Measurements from ENCODE around the gene SPTLC3.

DNA sequence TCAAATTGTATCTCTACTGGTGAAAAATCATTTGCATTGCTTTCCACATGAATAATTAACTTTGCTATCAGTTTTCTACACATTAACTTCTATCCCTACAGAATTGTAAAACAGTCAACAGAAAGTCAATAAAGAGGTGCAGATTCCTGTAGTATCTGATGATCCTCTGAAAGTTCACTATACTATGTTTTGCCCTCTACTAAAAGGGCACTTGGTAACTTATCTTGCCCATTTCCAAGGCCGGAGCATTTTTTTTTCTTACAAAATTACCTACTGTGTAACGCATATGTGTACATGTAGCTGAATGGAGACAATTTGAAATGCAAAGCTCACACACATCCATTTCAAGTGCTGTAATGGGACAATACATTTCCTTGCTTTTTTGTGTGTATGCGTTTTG is 9.6 kb upstream of the SPTLC3 start:
- TF ChIP-seq, protein P1, sequence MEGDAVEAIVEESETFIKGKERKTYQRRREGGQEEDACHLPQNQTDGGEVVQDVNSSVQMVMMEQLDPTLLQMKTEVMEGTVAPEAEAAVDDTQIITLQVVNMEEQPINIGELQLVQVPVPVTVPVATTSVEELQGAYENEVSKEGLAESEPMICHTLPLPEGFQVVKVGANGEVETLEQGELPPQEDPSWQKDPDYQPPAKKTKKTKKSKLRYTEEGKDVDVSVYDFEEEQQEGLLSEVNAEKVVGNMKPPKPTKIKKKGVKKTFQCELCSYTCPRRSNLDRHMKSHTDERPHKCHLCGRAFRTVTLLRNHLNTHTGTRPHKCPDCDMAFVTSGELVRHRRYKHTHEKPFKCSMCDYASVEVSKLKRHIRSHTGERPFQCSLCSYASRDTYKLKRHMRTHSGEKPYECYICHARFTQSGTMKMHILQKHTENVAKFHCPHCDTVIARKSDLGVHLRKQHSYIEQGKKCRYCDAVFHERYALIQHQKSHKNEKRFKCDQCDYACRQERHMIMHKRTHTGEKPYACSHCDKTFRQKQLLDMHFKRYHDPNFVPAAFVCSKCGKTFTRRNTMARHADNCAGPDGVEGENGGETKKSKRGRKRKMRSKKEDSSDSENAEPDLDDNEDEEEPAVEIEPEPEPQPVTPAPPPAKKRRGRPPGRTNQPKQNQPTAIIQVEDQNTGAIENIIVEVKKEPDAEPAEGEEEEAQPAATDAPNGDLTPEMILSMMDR (IDR thresholded peaks at IDR 0.05) = no peak
- no peak for TF ChIP-seq POLR2A (IDR thresholded peaks at IDR 0.05)
- TF ChIP-seq EP300 (IDR thresholded peaks at IDR 0.05) = no peak
